Measurements from ENCODE around the gene MARCHF3. TPM values are rescaled to one million over a fixed set of nuclear protein-coding genes. Genes with fewer than 3 reads are reported as not detected.

Gene MARCHF3
- total RNA-seq, 1 donor from 2014 or later = 16.5 TPM

DNA sequence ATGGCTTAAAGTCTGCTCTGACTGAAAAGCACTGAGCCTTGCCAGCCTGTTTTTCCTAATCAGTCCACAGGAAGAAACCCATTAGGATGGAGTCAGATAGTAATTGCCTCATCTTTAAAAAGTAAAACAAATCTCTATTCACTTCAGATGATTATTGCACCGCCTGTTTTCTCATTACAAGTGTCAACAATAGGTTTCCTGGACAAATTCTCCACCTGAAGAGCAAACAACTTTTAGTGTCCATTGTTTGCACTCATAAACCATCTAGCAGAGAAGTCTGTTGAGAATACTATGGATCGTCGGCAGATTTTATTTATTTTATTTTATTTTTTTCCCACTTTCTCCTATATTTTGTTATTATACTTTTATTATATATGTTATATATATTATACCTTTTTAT, 22.7 kb upstream of the MARCHF3 start:
- Histone ChIP-seq H3K27ac (ENCODE audit: low read depth, low read length) (no peak overlapping the region), H3K36me3 (ENCODE audit: insufficient read depth, low read length) (peaks cover 4% of the 10 kb centered on the region), H3K4me3 (ENCODE audit: insufficient read depth, low read depth, low read length) (no peak overlapping the region), H3K4me1 (ENCODE audit: insufficient read depth, low read length) (no peaks in the 10 kb centered on the region), H3K9me3 (ENCODE audit: insufficient read depth, low read depth, low read length) (no peaks in the 10 kb centered on the region), H4K20me1 (ENCODE audit: insufficient read depth, low read length) (no peaks in the 10 kb centered on the region), H3K79me2 (ENCODE audit: insufficient read depth, low read length) (no peaks in the 10 kb centered on the region), H3K4me2 (ENCODE audit: low read length) (no peak overlapping the region), H3K9ac (ENCODE audit: low read length) (no peak overlapping the region), H2AFZ (ENCODE audit: low read depth, low read length) (no peak overlapping the region), H3K27me3 (ENCODE audit: insufficient read depth, low read length) (no peaks in the 10 kb centered on the region)
- Mint-ChIP-seq H3K4me3 (ENCODE audit: unreplicated experiment) (no peak overlapping the region), H3K4me1 (ENCODE audit: low read depth, unreplicated experiment) (no peaks in the 10 kb centered on the region), H3K36me3 (ENCODE audit: low read depth, unreplicated experiment) (no peaks in the 10 kb centered on the region), H3K27me3 (ENCODE audit: low read depth, unreplicated experiment) (peaks cover 4% of the 10 kb centered on the region), H3K27ac (ENCODE audit: unreplicated experiment) (no peak overlapping the region), H3K9me3 (ENCODE audit: unreplicated experiment) (peaks cover 4% of the 10 kb centered on the region)
- DNase-seq (ENCODE audit: low read depth) (no peak), FAIRE-seq (no peak)
- no peak for TF ChIP-seq EZH2 (IDR thresholded peaks at IDR 0.05; ENCODE audit: insufficient read depth, low read length)

DNA sequence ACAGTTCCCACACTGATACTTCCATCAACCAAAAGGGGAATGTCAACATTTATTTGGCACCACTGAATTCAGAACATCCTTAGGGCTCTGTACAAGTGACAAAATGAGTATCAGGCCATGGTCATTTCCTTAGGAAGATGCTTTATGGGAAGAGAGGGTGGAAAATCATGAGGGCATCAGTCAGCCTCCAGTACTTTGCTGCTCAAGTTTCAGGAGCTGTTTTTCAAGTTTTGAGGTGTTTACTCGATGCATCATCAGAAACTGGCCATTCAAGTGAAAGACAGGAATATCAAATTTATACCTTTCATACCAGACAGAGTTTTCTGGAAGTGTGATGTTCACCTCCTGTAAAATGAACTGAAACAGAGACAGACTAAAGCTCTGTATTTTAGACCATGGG, 21.2 kb upstream of the MARCHF3 start:
- no peak overlapping the region for H3K4me3 ChIP-seq (ENCODE audit: insufficient read depth, low read depth, low read length)
- Mint-ChIP-seq H3K4me1 (ENCODE audit: low read depth, unreplicated experiment) (no peaks in the 10 kb centered on the region), H3K36me3 (ENCODE audit: low read depth, unreplicated experiment) (no peaks in the 10 kb centered on the region), H3K27me3 (ENCODE audit: low read depth, unreplicated experiment) (peaks cover 6% of the 10 kb centered on the region), H3K27ac (ENCODE audit: unreplicated experiment) (no peak overlapping the region), H3K4me3 (ENCODE audit: unreplicated experiment) (no peak overlapping the region), H3K9me3 (ENCODE audit: unreplicated experiment) (peaks cover 4% of the 10 kb centered on the region)
- H3K9ac ChIP-seq (ENCODE audit: low read length) = no peak overlapping the region
- no peaks in the 10 kb centered on the region for H3K4me1 ChIP-seq (ENCODE audit: insufficient read depth, low read length)
- H3K79me2 ChIP-seq (ENCODE audit: insufficient read depth, low read length) = no peaks in the 10 kb centered on the region
- no peaks in the 10 kb centered on the region for H3K9me3 ChIP-seq (ENCODE audit: insufficient read depth, low read depth, low read length)
- no peak overlapping the region for H3K27ac ChIP-seq (ENCODE audit: low read depth, low read length)
- no peak overlapping the region for H2AFZ ChIP-seq (ENCODE audit: low read depth, low read length)
- no peaks in the 10 kb centered on the region for H3K36me3 ChIP-seq (ENCODE audit: insufficient read depth, low read length)
- no peak for DNase-seq (ENCODE audit: low read depth)
- no peak for FAIRE-seq
- no peaks in the 10 kb centered on the region for H4K20me1 ChIP-seq (ENCODE audit: insufficient read depth, low read length)
- H3K4me2 ChIP-seq (ENCODE audit: low read length) = no peak overlapping the region
- no peaks in the 10 kb centered on the region for H3K27me3 ChIP-seq (ENCODE audit: insufficient read depth, low read length)
- no peak for TF ChIP-seq EZH2 (IDR thresholded peaks at IDR 0.05; ENCODE audit: insufficient read depth, low read length)
- TF ChIP-seq, protein P1, sequence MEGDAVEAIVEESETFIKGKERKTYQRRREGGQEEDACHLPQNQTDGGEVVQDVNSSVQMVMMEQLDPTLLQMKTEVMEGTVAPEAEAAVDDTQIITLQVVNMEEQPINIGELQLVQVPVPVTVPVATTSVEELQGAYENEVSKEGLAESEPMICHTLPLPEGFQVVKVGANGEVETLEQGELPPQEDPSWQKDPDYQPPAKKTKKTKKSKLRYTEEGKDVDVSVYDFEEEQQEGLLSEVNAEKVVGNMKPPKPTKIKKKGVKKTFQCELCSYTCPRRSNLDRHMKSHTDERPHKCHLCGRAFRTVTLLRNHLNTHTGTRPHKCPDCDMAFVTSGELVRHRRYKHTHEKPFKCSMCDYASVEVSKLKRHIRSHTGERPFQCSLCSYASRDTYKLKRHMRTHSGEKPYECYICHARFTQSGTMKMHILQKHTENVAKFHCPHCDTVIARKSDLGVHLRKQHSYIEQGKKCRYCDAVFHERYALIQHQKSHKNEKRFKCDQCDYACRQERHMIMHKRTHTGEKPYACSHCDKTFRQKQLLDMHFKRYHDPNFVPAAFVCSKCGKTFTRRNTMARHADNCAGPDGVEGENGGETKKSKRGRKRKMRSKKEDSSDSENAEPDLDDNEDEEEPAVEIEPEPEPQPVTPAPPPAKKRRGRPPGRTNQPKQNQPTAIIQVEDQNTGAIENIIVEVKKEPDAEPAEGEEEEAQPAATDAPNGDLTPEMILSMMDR (IDR thresholded peaks at IDR 0.05; ENCODE audit: insufficient read depth, low read depth, low read length) = no peak

DNA sequence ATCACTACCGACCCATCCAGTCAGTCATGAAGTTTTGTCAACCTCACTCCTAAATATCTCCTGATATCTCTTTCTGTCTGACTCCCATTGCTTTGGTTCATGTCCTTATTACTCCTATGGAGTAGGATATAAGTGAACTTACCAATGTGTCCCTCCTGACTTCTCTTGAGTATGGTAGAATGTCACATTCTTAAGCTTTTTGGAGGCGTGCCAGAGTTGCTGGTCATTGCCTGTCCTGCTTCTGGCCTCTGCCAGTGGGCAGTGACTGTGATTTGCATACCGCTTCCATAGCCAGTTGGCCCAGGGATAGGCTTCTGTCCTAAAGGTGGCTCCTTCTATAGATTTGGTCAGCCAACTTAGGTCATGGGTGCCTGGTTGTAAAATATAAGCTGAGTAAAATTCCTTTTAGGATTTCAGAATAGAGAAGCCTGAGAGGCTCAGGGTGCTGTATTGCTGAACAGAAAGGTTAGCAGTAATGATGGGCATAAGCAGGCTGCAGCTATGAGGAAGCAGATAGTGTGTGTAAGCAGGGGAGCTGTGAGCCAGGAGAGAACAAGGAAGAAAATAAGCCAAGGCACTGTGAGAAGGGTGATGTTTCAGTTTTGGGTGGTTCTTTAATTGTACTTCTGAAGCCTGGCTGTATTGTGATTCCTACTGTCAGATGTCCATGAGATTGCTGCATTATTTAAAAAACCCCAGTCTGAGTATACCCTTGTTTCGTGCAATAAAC, 16.1 kb upstream of the MARCHF3 start:
- DNase-seq (ENCODE audit: low read depth) = no peak
- no peak overlapping the region for H2AFZ ChIP-seq (ENCODE audit: low read depth, low read length)
- no peak overlapping the region for H3K4me2 ChIP-seq (ENCODE audit: low read length)
- H3K36me3 ChIP-seq (ENCODE audit: insufficient read depth, low read length) = no peaks in the 10 kb centered on the region
- no peaks in the 10 kb centered on the region for H3K9me3 Mint-ChIP-seq (ENCODE audit: unreplicated experiment)
- H3K4me3 Mint-ChIP-seq (ENCODE audit: unreplicated experiment) = no peak overlapping the region
- H3K4me1 Mint-ChIP-seq (ENCODE audit: low read depth, unreplicated experiment) = peaks cover 5% of the 10 kb centered on the region
- no peaks in the 10 kb centered on the region for H3K79me2 ChIP-seq (ENCODE audit: insufficient read depth, low read length)
- H4K20me1 ChIP-seq (ENCODE audit: insufficient read depth, low read length) = no peaks in the 10 kb centered on the region
- H3K9ac ChIP-seq (ENCODE audit: low read length) = no peak overlapping the region
- H3K9me3 ChIP-seq (ENCODE audit: insufficient read depth, low read depth, low read length) = no peaks in the 10 kb centered on the region
- H3K4me3 ChIP-seq (ENCODE audit: insufficient read depth, low read depth, low read length) = no peak overlapping the region
- peaks cover 7% of the 10 kb centered on the region for H3K4me1 ChIP-seq (ENCODE audit: insufficient read depth, low read length)
- no peak for FAIRE-seq
- H3K27me3 ChIP-seq (ENCODE audit: insufficient read depth, low read length) = no peaks in the 10 kb centered on the region
- no peak overlapping the region for H3K27ac Mint-ChIP-seq (ENCODE audit: unreplicated experiment)
- TF ChIP-seq, protein P1 (IDR thresholded peaks at IDR 0.05; ENCODE audit: insufficient read depth, low read depth, low read length) = no peak
- TF ChIP-seq EZH2 (IDR thresholded peaks at IDR 0.05; ENCODE audit: insufficient read depth, low read length) = no peak
- no peaks in the 10 kb centered on the region for H3K36me3 Mint-ChIP-seq (ENCODE audit: low read depth, unreplicated experiment)
- no peak overlapping the region for H3K27ac ChIP-seq (ENCODE audit: low read depth, low read length)
- H3K27me3 Mint-ChIP-seq (ENCODE audit: low read depth, unreplicated experiment) = peaks cover 3% of the 10 kb centered on the region
